Measurements from ENCODE around the gene STON2.
"Not testable (repeated sequence)": the region's sequence is repeated elsewhere in the genome, so short reads cannot be mapped to it uniquely, and the experiment has no call there.

The STON2 gene

DNA sequence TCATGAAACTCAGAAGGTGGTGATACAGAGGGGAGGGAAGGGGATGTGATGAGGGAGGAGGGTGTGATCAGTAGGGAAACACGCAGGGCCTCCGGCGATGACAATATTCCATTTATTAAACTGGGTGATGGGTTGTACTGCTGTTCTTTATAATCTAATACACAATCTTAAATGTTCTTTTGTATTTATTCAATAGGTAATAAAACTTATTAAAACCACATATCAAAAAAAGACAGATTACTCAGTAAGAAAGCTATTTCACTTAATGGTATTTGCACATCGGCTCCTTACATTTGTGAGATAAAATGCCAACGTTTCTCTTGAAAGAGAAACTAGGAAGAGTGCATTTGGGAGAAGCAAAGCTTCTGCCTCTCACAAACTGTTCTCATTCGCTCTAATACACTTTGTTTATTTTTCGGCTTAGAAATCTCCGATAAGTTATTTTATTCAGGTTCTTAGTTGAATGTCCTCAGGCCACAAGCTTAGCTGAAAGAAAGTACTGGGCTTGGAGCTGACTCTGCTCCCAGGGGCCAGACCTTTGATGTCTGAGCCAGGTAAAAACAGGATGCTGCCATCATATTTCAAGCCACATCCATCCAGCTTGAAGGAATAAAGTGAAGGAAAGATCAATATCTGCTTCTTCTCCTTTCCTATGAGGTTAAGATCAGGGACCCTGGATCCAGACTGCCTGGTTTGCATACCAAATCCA, 17.5 kb downstream of the STON2 start:
- DNase-seq (ENCODE audit: low read depth) = no peak

DNA sequence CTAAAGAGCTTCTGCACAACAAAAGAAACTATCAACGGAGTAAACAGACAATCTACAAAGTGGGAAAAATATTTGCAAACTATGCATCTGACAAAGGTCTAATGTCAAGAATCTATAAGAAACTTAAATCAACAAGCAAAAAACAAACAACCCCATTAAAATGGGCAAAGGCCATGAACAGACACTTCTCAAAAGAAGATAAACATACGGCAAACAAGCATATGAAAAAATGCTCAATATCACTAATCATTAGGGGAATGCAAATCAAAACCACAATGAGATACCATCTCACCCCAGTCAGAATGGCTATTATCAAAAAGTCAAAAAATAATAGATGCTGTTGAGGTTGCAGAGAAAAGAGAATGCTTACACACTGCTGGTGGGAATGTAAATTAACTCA, 20.1 kb downstream of the STON2 start:
- DNase-seq (ENCODE audit: low read depth) = not testable (repeated sequence)

DNA sequence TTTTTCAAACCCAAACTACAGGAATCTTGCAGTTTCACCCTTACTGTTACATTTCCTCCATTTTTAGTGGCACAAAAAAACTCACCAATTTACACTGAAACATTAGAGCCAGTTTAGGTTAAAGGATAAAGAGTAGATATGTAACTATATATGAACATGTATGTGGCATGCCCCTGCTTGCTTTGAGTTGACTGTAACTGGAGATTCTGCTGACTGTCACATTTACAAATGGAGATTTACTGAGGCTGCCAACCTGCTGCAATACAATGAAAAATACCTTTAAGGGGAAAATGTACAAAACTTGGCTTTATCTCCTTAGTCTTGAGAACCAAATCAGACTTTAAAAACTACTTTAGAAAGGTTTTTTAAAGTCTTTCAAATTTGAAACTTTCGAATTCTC, 28.3 kb downstream of the STON2 start:
- DNase-seq (ENCODE audit: low read depth) = no peak

GRCh38 chr14:81367563-81367962, 32.6 kb downstream of the STON2 start:
- no peak for DNase-seq (ENCODE audit: low read depth)

DNA sequence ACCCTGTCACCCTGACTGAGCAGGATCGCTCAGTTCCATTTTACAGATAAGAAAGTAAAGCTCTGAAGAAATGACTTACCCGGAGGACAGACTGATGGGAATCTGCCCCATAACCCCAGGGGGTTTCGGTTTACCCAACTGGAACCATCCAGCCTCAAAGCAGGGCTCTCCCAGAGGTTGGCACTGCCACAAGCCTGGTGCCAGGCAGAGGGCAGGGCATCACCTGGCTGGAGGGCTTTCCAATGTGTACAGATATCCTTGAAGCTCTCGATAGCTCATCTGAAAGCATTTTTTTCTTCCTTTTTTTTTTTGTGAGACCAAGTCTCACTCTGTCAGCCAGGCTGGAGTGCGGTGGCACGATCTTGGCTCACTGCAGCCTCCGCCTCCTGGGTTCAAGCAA, 33.2 kb downstream of the STON2 start:
- DNase-seq (ENCODE audit: low read depth) = no peak

DNA sequence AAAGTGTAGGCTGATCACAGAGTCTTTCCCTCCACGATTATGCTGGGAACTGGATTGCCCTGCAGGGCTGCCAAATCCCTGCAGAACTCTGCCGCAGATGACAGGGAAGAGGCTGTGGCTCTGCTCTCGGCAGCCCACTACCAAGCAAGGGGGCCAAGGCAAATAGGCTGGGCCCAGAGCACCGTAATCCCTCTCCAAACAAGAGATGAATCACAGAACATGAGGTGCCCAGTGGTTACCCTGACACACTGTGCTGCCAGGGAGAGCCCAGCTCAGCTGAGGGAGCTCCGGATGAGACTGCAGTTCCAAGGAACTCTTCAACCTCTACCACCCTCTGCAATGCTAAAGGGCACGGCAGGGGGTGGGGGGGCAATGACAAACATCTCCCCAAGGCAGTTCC, 33.9 kb downstream of the STON2 start:
- no peak for DNase-seq (ENCODE audit: low read depth)

- no peak for DNase-seq (ENCODE audit: low read depth)
These were observed 36.3 kb downstream of the STON2 start for GRCh38 chr14:81363746-81364378.

DNA sequence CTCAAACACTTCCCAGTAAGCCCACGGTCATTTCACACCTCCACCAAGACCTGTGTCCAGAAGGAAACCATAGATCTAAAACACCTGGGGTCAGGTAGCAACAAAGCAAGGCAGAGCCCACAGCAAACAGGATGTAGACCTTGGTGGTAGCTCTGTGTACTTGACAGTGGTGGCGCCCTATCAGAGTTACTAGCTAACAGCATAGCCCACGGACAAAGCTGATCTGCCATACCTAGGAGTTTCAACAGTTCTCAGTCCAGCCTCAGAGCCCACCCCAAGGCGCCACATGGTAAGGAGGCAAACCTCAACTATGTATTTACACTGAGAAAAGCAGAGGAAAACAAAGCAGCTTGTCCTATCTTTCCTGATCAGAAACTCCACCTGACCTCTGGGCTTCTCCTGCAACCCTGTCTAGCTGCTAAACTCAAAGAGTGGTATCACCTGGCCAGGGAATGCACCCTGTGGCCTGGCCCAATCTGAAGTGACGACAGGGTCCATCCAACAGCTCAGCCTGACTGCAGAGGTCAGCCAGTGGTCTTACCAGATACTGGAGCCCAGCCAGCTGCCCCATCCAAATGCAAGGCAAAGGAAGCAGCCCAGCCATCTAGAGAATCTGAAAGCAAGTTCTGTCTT, 46.3 kb downstream of the STON2 start:
- no peak for DNase-seq (ENCODE audit: low read depth)

- DNase-seq (ENCODE audit: low read depth) = no peak
These were observed 47.7 kb downstream of the STON2 start for GRCh38 chr14:81352413-81352812.

DNA sequence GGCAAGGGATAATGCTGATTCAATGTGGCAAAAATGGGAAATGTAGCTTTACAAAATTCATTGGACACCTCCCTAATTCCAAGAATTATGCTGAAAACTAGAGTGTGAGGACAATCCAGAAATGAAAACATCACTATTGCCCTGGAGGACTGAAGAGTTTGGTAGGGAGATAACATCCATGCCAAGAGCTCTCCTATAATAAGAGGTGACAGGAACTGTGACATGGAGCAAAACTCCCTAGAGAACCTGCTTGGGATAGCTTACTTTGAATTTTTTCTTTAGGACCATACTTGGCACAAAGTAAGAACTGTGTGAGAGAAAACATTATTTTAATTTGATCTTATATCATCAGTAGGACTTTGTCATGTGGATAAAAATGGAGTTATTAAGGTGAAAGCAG, 48.9 kb downstream of the STON2 start:
- DNase-seq (ENCODE audit: low read depth) = no peak

DNA sequence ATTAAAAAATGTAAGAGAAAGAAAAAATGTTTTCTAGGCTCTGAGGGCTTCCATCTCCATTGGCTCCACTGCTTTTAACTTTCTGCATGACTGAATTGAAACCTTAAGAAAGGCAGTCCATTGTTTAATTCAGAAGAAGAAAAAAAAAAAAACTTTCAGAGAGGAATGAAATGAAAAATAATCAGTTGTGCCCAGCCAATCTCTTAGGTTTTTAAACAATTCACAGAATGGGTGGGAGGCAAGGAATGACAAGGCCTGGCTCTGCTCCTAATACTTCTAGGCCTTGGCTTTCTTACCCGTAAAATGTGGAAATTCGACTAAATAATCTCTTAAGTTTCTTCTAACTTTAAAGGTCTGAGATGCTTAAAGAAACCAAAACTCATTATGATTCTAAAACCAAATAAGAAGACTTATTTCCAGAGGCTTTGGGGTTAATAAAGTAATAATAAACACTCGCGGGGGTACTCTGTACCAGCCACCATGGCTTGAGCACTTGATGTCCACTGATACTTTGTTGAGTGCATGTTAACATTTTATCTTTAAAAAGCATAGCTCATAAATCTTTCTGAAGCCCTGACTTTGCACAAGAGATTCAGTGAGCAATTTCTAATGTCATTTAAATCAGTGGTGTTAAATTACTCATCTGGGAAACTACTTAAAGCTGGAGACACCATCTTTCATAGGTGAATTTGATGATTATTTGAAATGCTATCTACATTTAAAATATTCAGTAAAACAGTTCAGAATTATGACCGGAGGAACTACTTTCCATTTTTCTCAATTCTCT, 49.6 kb downstream of the STON2 start:
- no peak for DNase-seq (ENCODE audit: low read depth)

GRCh38 chr14:81348061-81348460, 52.1 kb downstream of the STON2 start:
- DNase-seq (ENCODE audit: low read depth) = no peak

GRCh38 chr14:81345781-81346180, 54.3 kb downstream of the STON2 start:
- no peak for DNase-seq (ENCODE audit: low read depth)

DNA sequence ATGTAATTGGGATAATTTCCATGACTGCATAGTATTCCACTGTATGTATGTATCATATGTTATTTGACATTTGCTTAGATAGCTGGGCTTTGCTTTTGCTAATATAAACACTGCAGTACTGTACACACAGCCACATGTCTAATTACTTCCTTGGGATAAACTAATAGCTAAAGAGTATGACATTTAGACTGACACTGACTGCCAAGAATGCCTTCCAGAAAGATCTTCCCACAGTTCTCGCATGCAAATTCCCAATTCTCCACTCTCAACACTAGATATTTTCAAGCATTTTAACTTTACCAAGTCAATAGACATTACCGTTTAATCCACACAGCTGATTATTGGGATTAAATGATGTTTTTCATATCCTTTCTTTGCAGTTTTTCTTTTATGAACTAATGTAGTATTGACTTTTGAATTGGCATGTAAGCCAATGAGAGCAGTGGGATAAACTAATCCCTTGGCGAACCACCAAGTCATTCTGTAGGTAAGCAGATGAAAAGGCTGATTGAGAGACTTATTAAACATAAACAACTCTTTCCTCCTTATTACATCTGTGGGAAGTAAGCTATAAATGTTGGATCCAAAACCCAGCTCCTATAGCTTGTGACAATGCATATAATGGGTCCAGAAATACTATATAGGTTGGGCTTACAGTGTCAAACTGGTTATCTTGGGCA, 55.5 kb downstream of the STON2 start:
- no peak for DNase-seq (ENCODE audit: low read depth)

- DNase-seq (ENCODE audit: low read depth) = no peak
These were observed 56.4 kb downstream of the STON2 start for GRCh38 chr14:81343701-81344100.

GRCh38 chr14:81342850-81343580, 57.1 kb downstream of the STON2 start:
- no peak for DNase-seq (ENCODE audit: low read depth)

DNA sequence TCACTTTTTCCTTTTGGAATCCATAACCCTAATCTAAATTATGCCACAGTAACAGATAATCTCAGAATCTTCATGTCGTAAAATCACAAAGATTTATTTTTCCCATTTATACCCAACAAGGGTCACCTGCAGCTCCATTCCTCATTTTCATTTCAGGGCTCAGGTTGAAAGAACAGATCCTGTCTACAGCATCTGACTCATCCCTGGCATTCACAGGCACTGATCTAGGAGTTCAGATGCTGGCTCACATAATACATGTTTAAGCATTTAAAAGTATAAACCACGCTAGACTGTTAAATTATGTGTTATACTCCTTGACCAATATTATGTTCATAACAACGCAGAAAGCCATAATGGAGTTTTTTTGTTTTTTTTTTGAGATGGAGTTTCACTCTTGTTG, 58.3 kb downstream of the STON2 start:
- DNase-seq (ENCODE audit: low read depth) = no peak

DNA sequence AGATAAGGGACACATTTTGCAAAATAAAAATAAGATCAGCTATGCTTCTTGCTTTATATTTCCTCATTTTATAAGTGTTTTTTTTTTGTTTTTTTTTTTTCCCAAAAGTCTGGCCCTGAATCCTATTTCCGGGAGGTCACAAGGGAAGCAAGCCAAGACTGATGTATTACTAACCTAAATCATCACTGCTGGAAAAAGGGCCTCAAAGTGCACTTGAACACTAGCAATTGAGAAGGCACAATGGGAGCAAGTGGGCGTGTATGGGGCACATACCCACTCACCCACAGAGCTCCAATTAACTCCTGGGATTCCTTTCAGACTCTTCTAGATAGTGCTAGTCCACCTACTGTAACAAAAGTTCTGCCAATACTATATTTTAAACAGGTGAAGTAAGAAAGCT, 58.8 kb downstream of the STON2 start:
- no peak for DNase-seq (ENCODE audit: low read depth)

GRCh38 chr14:81340201-81340600, 59.9 kb downstream of the STON2 start:
- DNase-seq (ENCODE audit: low read depth) = no peak

DNA sequence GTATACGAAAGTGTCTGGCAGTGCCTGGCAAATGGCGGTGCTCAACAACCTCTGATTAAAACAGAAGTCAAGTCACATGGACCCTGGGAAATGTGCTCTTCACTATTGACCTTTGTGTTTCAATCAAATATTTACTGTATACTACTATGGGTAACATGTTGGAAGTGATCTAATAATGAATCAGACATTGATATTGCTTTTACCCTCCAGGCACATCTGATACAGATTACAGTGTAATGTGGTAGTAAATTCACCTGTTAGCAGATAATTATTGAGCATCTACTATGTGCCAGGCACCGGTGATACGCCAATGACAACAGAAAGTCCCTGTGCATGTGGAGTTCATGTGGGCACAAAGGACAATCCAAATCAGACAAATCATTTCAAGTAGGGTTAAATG, 63.1 kb downstream of the STON2 start:
- DNase-seq (ENCODE audit: low read depth) = no peak

GRCh38 chr14:81336009-81336408, 64.1 kb downstream of the STON2 start:
- no peak for DNase-seq (ENCODE audit: low read depth)

DNA sequence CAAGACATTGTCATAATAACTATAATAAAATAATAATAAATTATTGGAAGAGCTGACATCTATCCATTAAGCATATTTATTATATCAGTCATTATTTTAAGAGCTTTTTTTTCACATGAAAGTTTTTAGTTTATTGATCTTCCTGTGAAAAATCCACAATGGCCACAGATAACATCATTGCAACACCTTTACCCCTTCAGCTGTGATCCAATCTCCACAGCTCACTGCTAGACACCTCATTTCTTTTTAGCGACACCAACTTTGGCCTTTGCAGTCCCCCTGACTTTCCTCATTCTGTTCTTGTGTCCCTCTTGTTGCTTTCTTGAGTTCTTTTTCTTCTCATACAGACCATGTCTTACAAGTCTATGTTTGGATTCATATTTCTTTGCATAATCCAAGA, 67.4 kb downstream of the STON2 start:
- no peak for DNase-seq (ENCODE audit: low read depth)
